Measurements from ENCODE around the gene STARD13.

Gene STARD13

DNA sequence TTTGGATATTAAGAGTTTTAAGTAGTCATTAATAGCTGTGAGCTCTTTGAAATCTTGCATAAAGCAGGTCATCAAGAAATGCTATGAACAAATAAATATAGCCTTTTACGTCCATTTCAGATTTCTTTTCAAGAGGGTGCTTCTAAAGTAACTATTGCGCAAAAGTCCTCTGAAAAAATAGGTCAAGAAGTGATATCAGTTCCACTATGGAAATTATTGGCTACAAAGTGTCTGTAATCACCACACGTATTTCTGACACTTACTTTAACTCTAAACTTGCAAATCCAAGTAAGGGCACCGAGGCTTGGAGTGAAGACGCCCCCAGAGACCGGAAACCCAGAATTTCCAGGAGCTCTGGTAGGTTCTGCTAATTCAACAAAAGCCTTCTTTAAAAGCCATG, 44.9 kb upstream of the STARD13 start:
- H3K4me2 ChIP-seq (ENCODE audit: low read depth, low read length, poor library complexity, severe bottlenecking): no peak overlapping the region
- TF ChIP-seq EZH2phosphoT487 (conservative IDR thresholded peaks at IDR 0.05; ENCODE audit: low read length) (no peak), CTCF (IDR thresholded peaks at IDR 0.05; ENCODE audit: insufficient read depth, low read length, poor library complexity, severe bottlenecking) (no peak)
- no peaks in the 10 kb centered on the region for H3K9me2 ChIP-seq (replicated peaks; ENCODE audit: insufficient read depth, low read length)
- H3K79me2 ChIP-seq (ENCODE audit: insufficient read depth, low read length): no peaks in the 10 kb centered on the region
- no peaks in the 10 kb centered on the region for H3K9me3 ChIP-seq (ENCODE audit: insufficient read depth, low read length)
- no peak overlapping the region for H2AFZ ChIP-seq (ENCODE audit: low read depth, low read length, severe bottlenecking)
- H4K20me1 ChIP-seq (ENCODE audit: low read depth, low read length): no peaks in the 10 kb centered on the region
- H3F3A ChIP-seq (ENCODE audit: insufficient read depth): no peaks in the 10 kb centered on the region
- no peak overlapping the region for H3K27ac ChIP-seq (ENCODE audit: low read depth, low read length)
- H3K27me3 ChIP-seq (ENCODE audit: low read length): no peaks in the 10 kb centered on the region
- H3K36me3 ChIP-seq (ENCODE audit: low read length): no peaks in the 10 kb centered on the region
- no peak overlapping the region for H3K4me3 ChIP-seq (ENCODE audit: insufficient read depth, low read length, poor library complexity, severe bottlenecking)
- no peak overlapping the region for H3K9ac ChIP-seq (ENCODE audit: low read length)

DNA sequence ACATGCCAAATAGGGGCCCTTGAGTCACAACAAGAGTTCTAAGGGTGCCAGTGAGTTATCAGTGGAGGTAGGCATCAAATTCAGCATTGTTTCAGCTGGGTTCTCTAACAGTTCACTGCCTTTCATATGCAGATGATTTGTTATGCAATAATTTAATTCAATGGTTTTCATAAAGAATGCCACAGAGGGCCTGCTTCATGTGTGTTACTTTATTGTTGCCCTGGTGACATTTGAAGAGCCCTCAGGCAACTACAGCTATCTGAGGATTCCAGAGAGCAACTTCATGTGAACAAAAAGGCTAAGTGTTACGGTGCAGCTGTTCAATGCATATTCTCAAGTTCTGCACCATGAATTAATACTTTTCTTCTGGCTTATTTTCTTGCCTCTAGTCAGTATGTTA, 43.1 kb upstream of the STARD13 start:
- no peaks in the 10 kb centered on the region for H3K9me3 ChIP-seq (ENCODE audit: insufficient read depth, low read length)
- H3K9ac ChIP-seq (ENCODE audit: low read length): no peak overlapping the region
- H3K9me2 ChIP-seq (replicated peaks; ENCODE audit: insufficient read depth, low read length): no peaks in the 10 kb centered on the region
- H3K79me2 ChIP-seq (ENCODE audit: insufficient read depth, low read length): no peaks in the 10 kb centered on the region
- no peak overlapping the region for H3K4me2 ChIP-seq (ENCODE audit: low read depth, low read length, poor library complexity, severe bottlenecking)
- H3K27me3 ChIP-seq (ENCODE audit: low read length): no peaks in the 10 kb centered on the region
- no peak overlapping the region for H3K27ac ChIP-seq (ENCODE audit: low read depth, low read length)
- TF ChIP-seq CTCF (IDR thresholded peaks at IDR 0.05; ENCODE audit: insufficient read depth, low read length, poor library complexity, severe bottlenecking) (no peak), EZH2phosphoT487 (conservative IDR thresholded peaks at IDR 0.05; ENCODE audit: low read length) (no peak)
- no peak overlapping the region for H2AFZ ChIP-seq (ENCODE audit: low read depth, low read length, severe bottlenecking)
- H3F3A ChIP-seq (ENCODE audit: insufficient read depth): no peaks in the 10 kb centered on the region
- no peaks in the 10 kb centered on the region for H3K36me3 ChIP-seq (ENCODE audit: low read length)
- H3K4me3 ChIP-seq (ENCODE audit: insufficient read depth, low read length, poor library complexity, severe bottlenecking): no peak overlapping the region
- no peaks in the 10 kb centered on the region for H4K20me1 ChIP-seq (ENCODE audit: low read depth, low read length)

GRCh38 chr13:33326723-33327122, 41.2 kb upstream of the STARD13 start:
- TF ChIP-seq CTCF (IDR thresholded peaks at IDR 0.05; ENCODE audit: insufficient read depth, low read length, poor library complexity, severe bottlenecking) (no peak), EZH2phosphoT487 (conservative IDR thresholded peaks at IDR 0.05; ENCODE audit: low read length) (no peak)
- Histone ChIP-seq H2AFZ (ENCODE audit: low read depth, low read length, severe bottlenecking) (no peak overlapping the region), H3K9me2 (replicated peaks; ENCODE audit: insufficient read depth, low read length) (no peaks in the 10 kb centered on the region), H3K79me2 (ENCODE audit: insufficient read depth, low read length) (no peaks in the 10 kb centered on the region), H3K9ac (ENCODE audit: low read length) (no peak overlapping the region), H3K9me3 (ENCODE audit: insufficient read depth, low read length) (no peaks in the 10 kb centered on the region), H3K27ac (ENCODE audit: low read depth, low read length) (no peak overlapping the region), H3K36me3 (ENCODE audit: low read length) (no peaks in the 10 kb centered on the region), H4K20me1 (ENCODE audit: low read depth, low read length) (no peaks in the 10 kb centered on the region), H3F3A (ENCODE audit: insufficient read depth) (no peaks in the 10 kb centered on the region), H3K4me2 (ENCODE audit: low read depth, low read length, poor library complexity, severe bottlenecking) (no peak overlapping the region), H3K27me3 (ENCODE audit: low read length) (no peaks in the 10 kb centered on the region), H3K4me3 (ENCODE audit: insufficient read depth, low read length, poor library complexity, severe bottlenecking) (no peak overlapping the region)

DNA sequence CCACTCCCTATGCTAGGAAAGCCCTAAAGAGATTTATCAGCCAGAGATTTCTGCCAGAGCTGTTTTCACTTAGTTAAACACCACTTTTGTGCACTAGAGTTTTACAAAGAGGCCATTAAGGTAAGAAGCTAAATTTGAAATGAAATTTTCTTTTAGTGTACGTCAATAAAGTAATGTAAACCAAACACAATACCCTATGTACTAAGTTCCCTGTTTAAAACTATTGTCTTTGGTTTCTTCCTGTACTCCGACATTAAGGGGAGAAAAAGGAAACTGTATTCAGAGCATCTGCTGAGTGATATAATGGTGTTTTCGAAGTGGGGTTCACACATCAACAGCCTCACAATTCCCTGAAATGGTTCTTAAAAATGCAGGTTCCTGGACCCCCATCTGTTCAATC, 40.7 kb upstream of the STARD13 start:
- Histone ChIP-seq H2AFZ (ENCODE audit: low read depth, low read length, severe bottlenecking) (no peak overlapping the region), H3K27ac (ENCODE audit: low read depth, low read length) (no peak overlapping the region)

More for the DNA sequence above, 40.7 kb upstream of the STARD13 start:
- Histone ChIP-seq H3K9me2 (replicated peaks; ENCODE audit: insufficient read depth, low read length) (no peaks in the 10 kb centered on the region), H3K79me2 (ENCODE audit: insufficient read depth, low read length) (no peaks in the 10 kb centered on the region), H3K4me3 (ENCODE audit: insufficient read depth, low read length, poor library complexity, severe bottlenecking) (no peak overlapping the region), H3F3A (ENCODE audit: insufficient read depth) (no peaks in the 10 kb centered on the region), H3K4me2 (ENCODE audit: low read depth, low read length, poor library complexity, severe bottlenecking) (no peak overlapping the region), H4K20me1 (ENCODE audit: low read depth, low read length) (no peaks in the 10 kb centered on the region), H3K36me3 (ENCODE audit: low read length) (no peaks in the 10 kb centered on the region), H3K9ac (ENCODE audit: low read length) (no peak overlapping the region), H3K9me3 (ENCODE audit: insufficient read depth, low read length) (no peaks in the 10 kb centered on the region), H3K27me3 (ENCODE audit: low read length) (no peaks in the 10 kb centered on the region)
- TF ChIP-seq EZH2phosphoT487 (conservative IDR thresholded peaks at IDR 0.05; ENCODE audit: low read length) (no peak), CTCF (IDR thresholded peaks at IDR 0.05; ENCODE audit: insufficient read depth, low read length, poor library complexity, severe bottlenecking) (no peak)
